ENCODE data around the gene WSCD1. TPM values are rescaled to one million over a fixed set of nuclear protein-coding genes. Genes with fewer than 3 reads are reported as not detected.

WSCD1 gene
- total RNA-seq = under 1 TPM; 0.50 to 0.53 TPM

DNA sequence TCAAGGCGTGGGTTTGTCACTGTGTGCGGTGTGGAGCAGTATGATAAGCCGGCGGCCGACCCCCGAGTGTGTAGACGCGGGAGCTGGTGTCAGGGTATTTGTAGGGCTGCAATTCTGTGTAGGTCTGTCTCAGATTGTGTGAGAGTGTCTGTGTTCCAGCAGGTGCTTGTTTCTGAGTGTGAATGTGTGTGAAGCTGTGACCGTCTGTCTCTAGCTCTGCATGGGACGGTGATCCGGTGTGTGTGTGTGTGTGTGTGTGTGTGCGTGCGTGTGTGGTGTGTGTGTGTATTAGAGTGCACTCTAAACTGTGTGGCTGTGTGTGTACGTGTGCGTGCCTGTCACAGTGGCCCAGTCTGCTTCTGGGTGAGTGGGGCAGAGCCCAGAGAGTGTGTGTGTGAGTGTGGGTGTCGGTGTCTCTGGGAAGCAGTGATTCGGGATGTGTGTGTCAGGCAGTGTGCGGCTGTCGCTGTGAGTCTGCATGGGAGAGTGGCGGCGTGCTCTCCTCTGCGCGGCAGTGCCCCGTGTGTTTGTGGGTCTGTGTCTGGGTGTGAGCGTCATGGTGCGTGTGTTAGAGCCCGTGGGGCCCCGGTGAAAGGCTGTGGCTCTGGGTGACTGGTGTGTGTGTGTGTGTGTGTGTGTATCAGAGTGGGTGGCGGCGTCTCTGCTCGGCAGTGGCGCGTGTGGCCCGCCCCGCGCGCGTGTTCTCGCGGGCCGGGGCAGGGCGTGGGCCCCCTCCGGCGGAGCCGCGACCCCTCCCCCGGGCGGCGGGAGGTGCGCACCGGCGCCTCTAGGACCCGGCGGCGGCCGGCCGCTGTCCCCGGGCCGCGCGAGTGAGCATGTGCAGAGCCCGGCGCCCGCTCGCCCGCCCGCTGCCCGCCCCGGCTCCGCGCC is at the start of gene WSCD1:
WSCD1 (plus strand) TSS at position 841 of the 891 bp plus-strand sequence. CDS start 10,280 bp downstream, outside the sequence.
- intact Hi-C loops (cut with micrococcal nuclease) = loop anchor here (5.0 to 10.0 kb wide), 2 partner anchors 57 to 485 kb away; partner anchors contain the start of gene NLRP1
- Mint-ChIP-seq H3K4me1 (ENCODE audit: low read depth) (peaks cover 10% of the 10 kb centered on the region), H3K27me3 (peaks cover 46% of the 10 kb centered on the region), H3K9me3 (no peaks in the 10 kb centered on the region), H3K27ac (no peak within 1 kb of the TSS), H3K36me3 (no peaks in the 10 kb centered on the region), H3K4me3 (peak within 1 kb of the TSS; percentile 72)
- CTCF ChIA-PET = interaction anchor here (0.9 kb wide), 1 partner anchor 343 kb away, joined by 3 read pairs; no protein-coding TSS in a partner anchor
- POLR2A ChIA-PET = no interaction called here
- DNase-seq = no peak

DNA sequence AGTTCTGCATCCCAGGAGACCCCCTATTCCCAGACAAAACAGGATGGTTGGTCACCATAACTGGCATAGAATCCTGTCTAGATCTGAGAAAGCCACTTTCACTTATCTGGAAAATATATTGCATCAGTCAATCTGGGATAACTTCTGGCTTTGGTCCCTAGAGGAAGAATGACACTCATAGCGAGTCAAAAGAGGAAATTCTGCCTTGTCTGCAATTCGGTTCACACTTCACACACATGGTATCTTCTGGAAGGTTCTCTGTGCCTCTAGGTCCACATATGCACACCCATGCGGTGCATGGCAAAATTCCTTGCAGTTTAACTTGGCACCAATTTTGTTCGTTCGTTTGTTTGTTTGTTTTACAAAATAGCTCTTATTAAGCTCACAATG is 49.2 kb upstream of the WSCD1 start:
- DNase-seq = no peak
- Mint-ChIP-seq H3K9me3 (no peaks in the 10 kb centered on the region), H3K36me3 (no peaks in the 10 kb centered on the region), H3K4me1 (ENCODE audit: low read depth) (peaks cover 4% of the 10 kb centered on the region), H3K27ac (no peak overlapping the region), H3K4me3 (no peak overlapping the region), H3K27me3 (peaks cover 37% of the 10 kb centered on the region)
- ChIA-PET POLR2A (no interaction called here), CTCF (no interaction called here)
- intact Hi-C loops (cut with micrococcal nuclease) = no loop called here

DNA sequence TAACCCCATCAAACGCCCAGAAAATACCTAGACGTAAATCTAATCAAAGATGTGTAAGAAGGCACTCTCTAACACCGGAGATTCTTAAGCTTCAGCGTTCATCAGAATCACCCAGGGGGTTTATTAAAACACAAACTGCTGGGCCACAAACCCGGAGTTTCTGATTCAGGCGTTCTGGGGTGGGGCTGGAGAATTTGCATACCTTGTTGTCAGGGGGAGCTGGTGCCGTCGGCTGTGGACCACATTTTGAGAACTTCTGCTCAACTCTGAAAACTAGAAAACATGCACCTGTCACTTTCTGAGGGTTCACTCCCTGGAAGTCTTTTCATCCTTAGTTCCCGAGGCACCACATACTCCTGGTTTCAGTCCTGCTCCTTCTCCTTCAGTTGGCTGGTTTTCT is 48.6 kb upstream of the WSCD1 start:
- POLR2A ChIA-PET = no interaction called here
- no peak overlapping the region for H3K4me3 Mint-ChIP-seq
- CTCF ChIA-PET = no interaction called here

DNA sequence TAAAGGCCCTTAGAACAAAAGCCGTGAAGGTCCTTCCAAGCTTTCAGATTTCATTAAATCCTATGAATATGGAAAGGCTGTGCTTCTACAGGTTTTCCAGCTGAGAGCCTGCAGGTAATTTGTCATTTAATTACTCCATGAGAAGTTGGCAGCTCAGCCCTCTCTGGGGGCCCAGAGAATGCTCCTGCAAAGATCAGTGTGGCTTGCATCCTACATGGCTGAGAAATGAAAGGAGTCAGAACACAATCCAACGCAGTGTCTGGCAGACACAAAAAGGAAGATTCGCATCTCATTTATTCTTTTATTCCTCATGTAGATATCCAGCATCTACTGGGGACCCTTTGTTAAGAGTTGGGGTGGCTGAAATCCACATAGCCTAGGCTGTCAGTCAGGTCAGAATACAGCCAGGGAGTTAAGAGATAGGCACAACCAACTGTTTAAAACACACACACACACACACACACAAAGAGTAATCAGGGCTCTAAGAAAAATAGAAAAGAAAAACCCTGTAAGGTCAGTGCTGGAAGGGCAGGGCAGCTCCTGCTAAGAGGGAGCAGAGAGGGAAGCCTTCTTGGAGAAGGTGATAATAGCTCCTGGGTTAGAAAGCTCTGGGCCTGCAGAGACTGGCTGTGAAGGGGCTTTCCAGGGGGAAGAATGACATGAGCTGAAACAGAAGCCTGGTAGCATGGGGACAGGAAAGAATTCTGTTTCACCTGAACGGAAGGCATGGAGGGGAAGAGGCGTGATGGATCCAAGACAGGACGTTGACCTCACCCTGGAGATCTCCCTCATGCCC is 46.9 kb upstream of the WSCD1 start:
- ChIA-PET POLR2A (no interaction called here), CTCF (no interaction called here)
- Mint-ChIP-seq H3K27me3 (peaks cover 32% of the 10 kb centered on the region), H3K36me3 (no peaks in the 10 kb centered on the region), H3K4me3 (no peak overlapping the region), H3K4me1 (ENCODE audit: low read depth) (peaks cover 4% of the 10 kb centered on the region), H3K9me3 (no peaks in the 10 kb centered on the region), H3K27ac (no peak overlapping the region)
- no peak for DNase-seq
- intact Hi-C loops (cut with micrococcal nuclease) = no loop called here

More for the DNA sequence above, 48.6 kb upstream of the WSCD1 start:
- Mint-ChIP-seq H3K36me3 (no peaks in the 10 kb centered on the region), H3K9me3 (no peaks in the 10 kb centered on the region), H3K27me3 (peaks cover 37% of the 10 kb centered on the region), H3K4me1 (ENCODE audit: low read depth) (peaks cover 4% of the 10 kb centered on the region), H3K27ac (no peak overlapping the region)
- intact Hi-C loops (cut with micrococcal nuclease) = no loop called here
- no peak for DNase-seq

DNA sequence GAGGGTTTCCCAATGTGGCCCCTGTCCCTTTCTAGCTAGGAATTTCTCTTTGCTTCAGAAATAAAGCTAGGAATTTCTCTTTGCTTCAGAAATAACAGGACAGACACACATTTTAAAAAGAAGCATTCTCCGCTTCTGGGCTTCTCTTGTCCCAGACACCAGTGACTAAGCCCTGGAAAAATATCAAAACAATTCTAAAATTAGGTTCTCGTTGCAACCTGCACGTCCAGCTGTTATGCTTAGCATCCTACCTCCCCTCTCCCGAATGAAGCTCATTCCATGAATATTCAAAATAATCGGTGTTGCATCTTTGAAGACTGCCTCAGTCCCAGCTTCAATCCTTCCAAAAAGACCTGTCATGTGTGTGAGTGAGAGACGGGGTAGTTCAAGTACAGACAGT is 45.6 kb upstream of the WSCD1 start:
- Mint-ChIP-seq H3K27ac (no peak overlapping the region), H3K4me1 (ENCODE audit: low read depth) (peaks cover 4% of the 10 kb centered on the region), H3K27me3 (peaks cover 27% of the 10 kb centered on the region), H3K9me3 (no peaks in the 10 kb centered on the region), H3K36me3 (no peaks in the 10 kb centered on the region), H3K4me3 (no peak overlapping the region)
- no peak for DNase-seq
- ChIA-PET POLR2A (no interaction called here), CTCF (no interaction called here)
- intact Hi-C loops (cut with micrococcal nuclease) = no loop called here

DNA sequence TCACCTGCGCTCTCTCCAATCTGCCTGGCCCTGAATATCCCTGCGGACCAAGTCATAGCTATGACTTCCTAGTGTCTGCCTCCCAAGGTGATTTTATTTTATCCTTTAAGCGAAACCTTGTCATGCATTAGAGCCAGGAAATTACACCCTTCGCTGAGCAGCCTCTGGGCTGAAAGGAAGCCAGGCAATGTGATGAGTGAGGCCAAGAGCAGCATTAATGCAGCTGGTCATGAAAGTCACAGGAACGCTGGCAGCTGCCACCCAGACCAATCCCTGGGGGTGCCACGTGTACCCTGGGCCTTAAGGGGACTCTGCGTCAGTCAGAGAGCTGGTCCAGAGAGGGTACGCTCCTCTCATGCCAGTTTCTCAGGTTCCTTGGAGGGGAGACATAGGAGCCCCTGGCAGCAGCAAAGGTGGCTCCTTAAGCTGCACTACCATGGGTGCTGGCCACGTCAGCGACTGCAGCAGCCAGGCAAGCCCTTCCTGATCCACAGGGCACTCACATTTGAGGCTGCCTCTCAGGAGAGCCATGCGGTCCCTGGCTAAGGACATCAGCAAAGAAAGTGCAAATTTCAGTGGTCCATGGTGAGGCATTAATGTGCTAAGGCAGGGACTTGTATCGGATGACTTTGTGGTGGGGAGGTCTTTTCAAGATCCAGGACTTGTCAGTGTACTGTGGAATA is 42.7 kb upstream of the WSCD1 start:
- CTCF ChIA-PET = no interaction called here
- POLR2A ChIA-PET = no interaction called here
- DNase-seq = no peak
- H3K27me3 Mint-ChIP-seq = peaks cover 16% of the 10 kb centered on the region
- H3K9me3 Mint-ChIP-seq = no peaks in the 10 kb centered on the region
- no peak overlapping the region for H3K4me3 Mint-ChIP-seq
- H3K27ac Mint-ChIP-seq = no peak overlapping the region
- no peaks in the 10 kb centered on the region for H3K4me1 Mint-ChIP-seq (ENCODE audit: low read depth)
- H3K36me3 Mint-ChIP-seq = no peaks in the 10 kb centered on the region
- intact Hi-C loops (cut with micrococcal nuclease) = no loop called here

DNA sequence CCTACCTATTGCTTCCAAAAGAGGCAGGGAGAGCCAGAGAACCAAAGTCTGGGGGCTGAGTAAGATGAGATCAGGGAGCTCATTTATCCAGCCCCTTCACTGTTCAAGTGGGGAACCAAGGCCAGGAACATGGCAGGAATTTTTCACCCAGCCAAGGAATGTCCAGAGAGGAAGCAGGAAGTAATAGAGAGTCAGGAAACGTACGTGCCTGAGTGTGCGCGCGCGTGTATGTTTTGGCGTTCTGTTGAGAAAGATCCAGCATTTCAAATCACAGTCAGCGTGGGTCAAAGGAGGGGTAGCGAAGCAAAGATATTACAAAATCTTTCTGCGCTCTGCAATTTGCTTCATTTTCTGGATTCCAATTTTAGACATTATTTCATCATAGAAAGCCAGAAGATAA is 41.9 kb upstream of the WSCD1 start:
- ChIA-PET CTCF (no interaction called here), POLR2A (no interaction called here)
- H3K4me1 Mint-ChIP-seq (ENCODE audit: low read depth) = no peaks in the 10 kb centered on the region
- H3K36me3 Mint-ChIP-seq = no peaks in the 10 kb centered on the region
- no peak for DNase-seq
- no peak overlapping the region for H3K4me3 Mint-ChIP-seq
- intact Hi-C loops (cut with micrococcal nuclease) = no loop called here
- H3K9me3 Mint-ChIP-seq = no peaks in the 10 kb centered on the region
- no peak overlapping the region for H3K27ac Mint-ChIP-seq
- peaks cover 21% of the 10 kb centered on the region for H3K27me3 Mint-ChIP-seq

DNA sequence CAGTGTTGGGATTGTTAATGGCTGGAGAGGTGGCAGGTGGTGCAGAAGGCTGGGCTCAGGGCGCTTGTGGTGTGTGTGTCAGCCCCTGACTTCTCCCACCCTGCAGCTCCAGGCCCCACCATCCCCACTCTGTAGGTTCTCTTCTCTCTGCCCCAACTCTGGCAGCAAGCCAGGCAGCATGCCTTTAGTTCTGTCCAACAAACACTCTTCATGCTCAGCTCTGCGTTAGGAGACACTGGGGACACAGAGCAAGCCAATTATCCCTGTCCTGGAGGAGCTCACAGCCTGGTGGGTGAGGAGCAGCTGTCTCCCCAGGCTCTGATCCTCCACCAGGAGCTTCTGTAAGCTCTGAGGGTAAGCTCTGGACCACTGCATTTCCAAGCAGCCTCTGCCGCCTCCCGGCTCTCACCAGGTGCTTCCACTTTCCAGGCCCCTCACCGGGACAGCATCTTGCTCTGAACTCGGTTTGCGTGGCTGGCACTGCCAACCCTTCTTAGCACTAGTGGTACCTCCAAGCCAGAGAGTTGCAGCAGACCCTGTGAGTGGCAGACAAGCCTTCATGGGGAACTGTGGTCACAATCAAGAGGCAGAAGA is 34.3 kb upstream of the WSCD1 start:
- Mint-ChIP-seq H3K36me3 (no peaks in the 10 kb centered on the region), H3K9me3 (no peaks in the 10 kb centered on the region), H3K27ac (no peak overlapping the region), H3K27me3 (peaks cover 15% of the 10 kb centered on the region), H3K4me1 (ENCODE audit: low read depth) (no peaks in the 10 kb centered on the region), H3K4me3 (no peak overlapping the region)
- ChIA-PET CTCF (no interaction called here), POLR2A (interaction anchor here (0.5 kb wide), 1 partner anchor 313 kb away, joined by 3 read pairs; no protein-coding TSS in a partner anchor)
- intact Hi-C loops (cut with micrococcal nuclease) = no loop called here
- no peak for DNase-seq

DNA sequence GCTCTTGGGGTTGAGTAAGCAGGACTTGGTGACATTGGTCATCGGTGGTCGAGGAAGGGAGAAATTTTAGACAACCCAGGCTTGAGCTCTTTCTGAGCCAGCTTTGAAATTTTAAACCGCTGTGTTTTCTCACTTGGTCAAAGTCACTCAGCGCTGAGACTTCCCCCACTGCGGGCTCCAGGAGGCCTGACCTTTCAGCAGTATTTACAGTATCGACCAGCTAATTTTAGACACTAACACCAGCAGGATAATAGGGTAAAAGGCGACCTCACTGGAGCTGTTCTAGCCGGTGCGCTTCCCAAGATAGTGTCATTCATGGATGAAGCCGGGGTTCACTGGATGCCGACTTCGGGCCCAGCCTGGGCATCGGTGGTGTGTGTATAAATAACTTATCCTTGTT is 29.7 kb upstream of the WSCD1 start:
- H3K27me3 Mint-ChIP-seq = peaks cover 2% of the 10 kb centered on the region

DNA sequence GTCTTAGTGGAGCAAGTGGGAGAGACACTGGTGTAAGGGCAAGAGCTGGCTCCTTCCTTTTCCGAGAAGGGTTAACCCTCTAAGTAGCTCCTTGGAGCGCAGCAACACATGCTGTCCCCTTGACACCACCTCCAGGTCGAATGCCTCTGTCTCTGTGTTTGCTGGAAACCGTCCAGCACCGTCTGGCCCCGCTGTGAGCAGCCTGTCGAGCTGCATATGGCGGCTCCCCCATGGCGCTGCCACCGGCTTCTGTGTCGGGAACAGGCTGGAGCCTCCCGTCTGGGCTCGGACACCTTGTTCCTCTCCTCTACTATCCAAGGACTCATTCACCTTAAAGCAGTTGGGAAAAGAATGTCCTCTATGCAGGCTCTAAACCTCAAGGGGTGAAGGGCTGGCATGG is 28.9 kb upstream of the WSCD1 start:
- Mint-ChIP-seq H3K27ac (no peak overlapping the region), H3K4me1 (ENCODE audit: low read depth) (no peaks in the 10 kb centered on the region), H3K27me3 (peaks cover 2% of the 10 kb centered on the region), H3K4me3 (no peak overlapping the region), H3K9me3 (no peaks in the 10 kb centered on the region), H3K36me3 (no peaks in the 10 kb centered on the region)
- intact Hi-C loops (cut with micrococcal nuclease) = no loop called here
- no peak for DNase-seq
- ChIA-PET POLR2A (no interaction called here), CTCF (no interaction called here)

More for the DNA sequence above, 29.7 kb upstream of the WSCD1 start:
- DNase-seq = no peak
- no peak overlapping the region for H3K4me3 Mint-ChIP-seq
- POLR2A ChIA-PET = no interaction called here
- no peaks in the 10 kb centered on the region for H3K9me3 Mint-ChIP-seq
- no peak overlapping the region for H3K27ac Mint-ChIP-seq
- intact Hi-C loops (cut with micrococcal nuclease) = no loop called here
- no peaks in the 10 kb centered on the region for H3K4me1 Mint-ChIP-seq (ENCODE audit: low read depth)
- H3K36me3 Mint-ChIP-seq = no peaks in the 10 kb centered on the region
- CTCF ChIA-PET = no interaction called here

DNA sequence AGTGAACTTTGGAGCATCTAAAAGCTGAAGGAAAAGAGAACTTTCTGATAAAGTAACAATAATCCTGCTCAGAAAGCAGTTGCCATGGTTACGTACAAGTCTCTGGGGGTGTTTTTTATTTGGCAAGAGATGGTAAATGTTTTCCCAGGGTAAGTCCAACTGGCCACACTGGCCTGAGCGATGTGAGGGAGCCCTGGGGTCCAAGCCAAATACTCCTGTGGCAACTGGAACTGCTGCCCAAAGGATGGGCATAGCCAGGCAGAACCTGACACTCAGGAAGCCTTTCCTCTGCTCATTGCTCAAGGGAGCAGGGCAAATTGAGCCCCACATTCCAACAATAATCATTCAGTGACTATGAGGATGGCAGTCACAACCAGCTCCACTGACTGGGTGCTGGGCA is 26.8 kb upstream of the WSCD1 start:
- CTCF ChIA-PET = no interaction called here

DNA sequence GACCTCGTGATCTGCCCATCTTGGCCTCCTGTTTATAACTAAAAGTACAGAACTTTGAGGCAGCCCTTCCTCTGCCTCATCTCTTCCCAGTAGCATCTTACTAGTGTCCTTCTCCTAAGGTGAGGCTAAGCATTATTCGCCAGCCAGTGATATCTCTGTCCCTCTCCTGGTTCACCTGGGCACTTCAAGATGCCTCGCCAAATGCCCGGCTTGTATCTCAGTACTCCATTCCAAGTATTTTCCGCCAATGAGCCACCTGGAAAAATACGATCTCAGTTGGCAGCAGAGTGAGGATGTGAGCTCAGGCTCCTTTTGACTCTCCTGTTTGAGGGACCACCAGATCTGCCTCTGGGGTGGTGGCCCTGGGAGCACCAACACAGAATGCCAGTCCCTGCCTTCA is 25.9 kb upstream of the WSCD1 start:
- Mint-ChIP-seq H3K4me1 (ENCODE audit: low read depth) (no peaks in the 10 kb centered on the region), H3K4me3 (no peak overlapping the region), H3K9me3 (no peaks in the 10 kb centered on the region), H3K36me3 (no peaks in the 10 kb centered on the region), H3K27ac (no peak overlapping the region), H3K27me3 (peaks cover 2% of the 10 kb centered on the region)
- ChIA-PET POLR2A (no interaction called here), CTCF (no interaction called here)
- DNase-seq = no peak
- intact Hi-C loops (cut with micrococcal nuclease) = no loop called here

More for the DNA sequence above, 26.8 kb upstream of the WSCD1 start:
- Mint-ChIP-seq H3K4me3 (no peak overlapping the region), H3K36me3 (no peaks in the 10 kb centered on the region), H3K4me1 (ENCODE audit: low read depth) (no peaks in the 10 kb centered on the region), H3K27ac (no peak overlapping the region), H3K27me3 (peaks cover 2% of the 10 kb centered on the region), H3K9me3 (no peaks in the 10 kb centered on the region)
- POLR2A ChIA-PET = no interaction called here
- intact Hi-C loops (cut with micrococcal nuclease) = no loop called here
- no peak for DNase-seq
